HuH-7 (cell line): Measurements from ENCODE around the gene NME2.

ENCODE experiments used
- DNase-seq: peaks from one replicate; pipeline ENCODE4 v3.0.0; 2011; ENCODE audit warnings: low spot score

The NME2 gene

GRCh38 chr17:51203838-51204237, 37.6 kb downstream of the NME2 start:
- no peak for DNase-seq

GRCh38 chr17:51214920-51215319, 48.7 kb downstream of the NME2 start:
- DNase-seq, result no peak

GRCh38 chr17:51217946-51218345, 51.7 kb downstream of the NME2 start:
- no peak for DNase-seq

- DNase-seq, result no peak
Observed at GRCh38 chr17:51221322-51221721, 55.1 kb downstream of the NME2 start.
